Ectodermal cell (in vitro differentiated cells): ENCODE data around the gene TBC1D22A.

Source experiments
- H3K27ac ChIP-seq: 2 replicates; pipeline ENCODE4 v1.7.0; 2013; ENCODE audit warnings: mild to moderate bottlenecking, low read depth, low read length; ENCODE audit not compliant: insufficient read depth, poor library complexity, severe bottlenecking
- H3K27me3 ChIP-seq: 2 replicates; pipeline ENCODE4 v1.7.0; 2013; ENCODE audit warnings: mild to moderate bottlenecking, low read length; ENCODE audit not compliant: insufficient read depth, control insufficient read depth, poor library complexity, severe bottlenecking
- H3K36me3 ChIP-seq: one replicate; pipeline ENCODE4 v1.7.0; 2013; ENCODE audit warnings: low read length; ENCODE audit not compliant: control insufficient read depth, insufficient read depth
- H3K4me1 ChIP-seq: one replicate; pipeline ENCODE4 v1.7.0; 2013; ENCODE audit warnings: low read length; ENCODE audit not compliant: control insufficient read depth, insufficient read depth
- H3K4me3 ChIP-seq: 2 replicates; pipeline ENCODE4 v1.7.0; 2013; ENCODE audit warnings: low read depth, low read length, control low read depth; ENCODE audit not compliant: insufficient read depth
- H3K9me3 ChIP-seq: 2 replicates; pipeline ENCODE4 v1.7.0; 2013; ENCODE audit warnings: mild to moderate bottlenecking, low read length, moderate library complexity; ENCODE audit not compliant: control insufficient read depth
- WGBS, 2 experiments: methylation state at CpG; one replicate each; pipeline ENCODE4 v1.1.7; 2013; ENCODE audit warnings: missing lambda C conversion rate in 2 of 2; 5-methylcytosine and 5-hydroxymethylcytosine counted together

The TBC1D22A gene

GRCh38 chr22:47124451-47124881, 362.0 kb downstream of the TBC1D22A start:
- no peaks in the 10 kb centered on the region for H3K36me3 ChIP-seq
- peaks cover 7% of the 10 kb centered on the region for H3K4me1 ChIP-seq
- H3K9me3 ChIP-seq = no peaks in the 10 kb centered on the region
- H3K27ac ChIP-seq = no peak overlapping the region
- no peak overlapping the region for H3K4me3 ChIP-seq
- WGBS, 2 experiments = 93 to 95% methylated on average over 15 of the region's 15 CpGs
- no peaks in the 10 kb centered on the region for H3K27me3 ChIP-seq

DNA sequence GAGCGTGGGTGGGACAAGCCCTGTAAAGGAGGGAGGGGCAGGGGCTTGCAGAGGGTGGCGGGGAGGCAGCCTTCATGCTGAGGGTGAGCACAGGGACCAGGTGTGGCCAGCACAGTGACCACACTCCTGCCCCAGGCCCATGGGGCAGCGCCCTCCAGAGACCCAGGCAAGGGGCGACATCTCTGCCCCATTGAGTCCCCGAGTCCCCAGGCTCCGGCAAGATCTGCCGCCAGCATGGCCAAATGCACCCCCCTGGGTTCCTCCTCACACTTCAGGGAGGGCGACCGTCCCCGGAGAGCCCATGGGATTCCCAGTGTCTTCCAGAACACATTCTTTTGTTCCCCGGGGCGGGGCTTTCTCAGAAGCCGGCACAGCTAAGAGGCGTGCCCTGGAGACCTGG, 362.5 kb downstream of the TBC1D22A start:
- Histone ChIP-seq H3K36me3 (no peaks in the 10 kb centered on the region), H3K9me3 (no peaks in the 10 kb centered on the region), H3K27ac (no peak overlapping the region), H3K27me3 (no peaks in the 10 kb centered on the region), H3K4me1 (peaks cover 7% of the 10 kb centered on the region), H3K4me3 (no peak overlapping the region)
- 84 to 86% methylated on average over 14 of the region's 14 CpGs for WGBS, 2 experiments

DNA sequence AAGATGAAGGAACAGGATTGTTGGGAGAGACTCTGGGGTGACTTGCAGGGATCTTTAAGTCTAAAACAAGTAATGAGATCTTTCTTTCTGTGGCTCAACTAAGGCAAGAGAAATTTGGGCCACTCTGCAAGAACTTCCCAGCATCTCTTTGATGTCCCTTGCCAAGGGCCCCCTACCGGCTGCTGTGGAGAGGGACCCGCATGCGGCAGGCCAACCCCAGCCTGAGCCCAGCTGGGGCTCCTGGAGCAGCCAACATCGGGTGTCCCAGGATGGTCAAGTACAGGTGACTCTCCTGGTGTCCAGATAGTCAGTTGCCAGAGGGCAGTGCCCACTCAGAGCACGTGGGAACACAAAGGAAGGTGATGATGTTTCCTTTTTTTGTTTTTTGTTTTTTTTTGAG, 363.2 kb downstream of the TBC1D22A start:
- H3K36me3 ChIP-seq = no peaks in the 10 kb centered on the region
- no peak overlapping the region for H3K4me3 ChIP-seq
- 81 to 86% methylated on average over 5 of the region's 5 CpGs for WGBS, 2 experiments
- peaks cover 7% of the 10 kb centered on the region for H3K4me1 ChIP-seq
- H3K27ac ChIP-seq = no peak overlapping the region
- no peaks in the 10 kb centered on the region for H3K9me3 ChIP-seq
- H3K27me3 ChIP-seq = no peaks in the 10 kb centered on the region

DNA sequence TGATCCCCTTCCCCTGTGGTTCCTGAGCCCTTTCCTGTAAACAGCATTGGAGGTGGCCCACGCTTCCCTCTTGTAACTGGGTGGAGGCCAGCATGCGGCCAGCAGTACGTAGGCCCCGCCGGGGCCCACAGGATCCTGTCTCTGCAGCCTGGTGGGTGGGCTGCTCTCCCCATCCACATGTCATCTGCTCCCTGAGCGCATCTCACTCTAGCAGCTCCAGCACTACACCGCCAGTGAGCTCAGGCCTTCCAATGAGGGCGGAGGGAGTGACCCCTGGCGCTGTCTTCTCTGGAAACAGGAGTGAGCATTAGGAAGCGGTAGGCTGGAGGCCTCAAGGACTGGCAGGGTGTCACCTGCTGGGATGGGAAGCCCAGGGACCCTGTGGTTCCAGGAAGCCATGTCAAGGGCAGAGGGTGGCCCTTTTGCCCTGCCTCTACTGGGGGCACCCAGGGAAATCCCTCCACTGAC, 363.9 kb downstream of the TBC1D22A start:
- Histone ChIP-seq H3K36me3 (no peaks in the 10 kb centered on the region), H3K4me3 (no peak overlapping the region), H3K27me3 (no peaks in the 10 kb centered on the region), H3K27ac (no peak overlapping the region), H3K9me3 (no peaks in the 10 kb centered on the region), H3K4me1 (peaks cover 7% of the 10 kb centered on the region)
- 94 to 95% methylated on average over 10 of the region's 10 CpGs for WGBS, 2 experiments

- Histone ChIP-seq H3K4me1 (peaks cover 7% of the 10 kb centered on the region), H3K27ac (no peak overlapping the region), H3K4me3 (no peak overlapping the region), H3K36me3 (no peaks in the 10 kb centered on the region), H3K27me3 (no peaks in the 10 kb centered on the region), H3K9me3 (no peaks in the 10 kb centered on the region)
- 94 to 95% methylated on average over 15 of the region's 15 CpGs for WGBS, 2 experiments
These were observed 365.0 kb downstream of the TBC1D22A start for GRCh38 chr22:47127441-47127871.

- H3K36me3 ChIP-seq = no peaks in the 10 kb centered on the region
- H3K27ac ChIP-seq = no peak overlapping the region
- no peak overlapping the region for H3K4me3 ChIP-seq
- peaks cover 7% of the 10 kb centered on the region for H3K4me1 ChIP-seq
- H3K27me3 ChIP-seq = no peaks in the 10 kb centered on the region
- H3K9me3 ChIP-seq = no peaks in the 10 kb centered on the region
- 85 to 86% methylated on average over 5 of the region's 7 CpGs for WGBS, 2 experiments
These were observed 365.8 kb downstream of the TBC1D22A start for GRCh38 chr22:47128216-47128615.

- H3K4me1 ChIP-seq = peaks cover 7% of the 10 kb centered on the region
- H3K27ac ChIP-seq = no peak overlapping the region
- no peaks in the 10 kb centered on the region for H3K36me3 ChIP-seq
- no peak overlapping the region for H3K4me3 ChIP-seq
- 96 to 97% methylated on average over 21 of the region's 21 CpGs for WGBS, 2 experiments
- H3K9me3 ChIP-seq = no peaks in the 10 kb centered on the region
- no peaks in the 10 kb centered on the region for H3K27me3 ChIP-seq
These were observed 366.3 kb downstream of the TBC1D22A start for GRCh38 chr22:47128622-47129215.

- no peaks in the 10 kb centered on the region for H3K4me1 ChIP-seq
- no peak overlapping the region for H3K27ac ChIP-seq
- no peaks in the 10 kb centered on the region for H3K9me3 ChIP-seq
- H3K36me3 ChIP-seq = no peaks in the 10 kb centered on the region
- H3K4me3 ChIP-seq = no peak overlapping the region
- WGBS, 2 experiments = 89 to 90% methylated on average over 21 of the region's 21 CpGs
- no peaks in the 10 kb centered on the region for H3K27me3 ChIP-seq
These were observed 367.6 kb downstream of the TBC1D22A start for GRCh38 chr22:47129902-47130635.

DNA sequence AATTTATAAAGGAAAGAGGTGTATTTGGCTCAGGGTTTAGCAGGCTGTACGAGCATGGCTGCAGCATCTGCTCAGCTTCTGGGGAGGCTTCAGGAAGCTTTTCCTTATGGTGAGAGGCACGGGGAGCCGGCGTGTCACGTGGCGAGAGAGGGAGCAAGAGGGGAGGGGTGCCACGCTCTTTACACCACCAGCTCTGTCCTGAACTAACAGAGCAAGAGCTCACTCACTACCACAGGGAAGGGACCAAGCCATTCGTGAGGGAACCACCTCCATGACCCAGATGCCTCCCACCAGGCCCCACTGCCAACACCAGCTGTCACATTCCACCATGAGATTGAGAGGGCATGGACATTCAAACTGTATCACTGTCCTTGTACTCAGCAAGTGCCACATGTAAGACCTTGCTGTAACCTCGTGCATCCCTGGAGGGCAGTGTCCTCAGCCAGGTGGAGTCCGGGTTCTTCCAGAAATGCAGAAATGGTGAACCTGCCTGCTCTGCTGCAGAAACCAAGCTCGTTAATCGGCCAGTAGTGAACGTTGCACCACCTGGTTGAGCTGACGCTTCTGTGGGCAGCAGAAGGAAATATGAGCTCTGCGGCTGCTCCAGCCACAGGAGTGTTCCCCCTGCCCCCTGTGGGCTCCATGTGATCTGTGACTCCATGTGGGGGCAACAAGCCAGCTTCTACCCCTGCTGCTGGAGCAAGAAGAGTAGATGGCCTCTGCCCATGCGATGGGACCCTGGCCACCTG, 368.6 kb downstream of the TBC1D22A start:
- Histone ChIP-seq H3K27ac (no peak overlapping the region), H3K36me3 (no peaks in the 10 kb centered on the region), H3K9me3 (no peaks in the 10 kb centered on the region), H3K27me3 (no peaks in the 10 kb centered on the region), H3K4me3 (no peak overlapping the region), H3K4me1 (no peaks in the 10 kb centered on the region)
- WGBS, 2 experiments = 92 to 94% methylated on average over 16 of the region's 16 CpGs
